GM18498 (cell line): ENCODE measurements around the gene PHLDB1.

Source experiments
- ATAC-seq: cut with Tn5 transposase; IDR thresholded peaks from one replicate; pipeline ENCODE4 v1.9.1; 2021; ENCODE audit warnings: mild to moderate bottlenecking, moderate library complexity; ENCODE audit not compliant: unreplicated experiment

PHLDB1 gene

DNA sequence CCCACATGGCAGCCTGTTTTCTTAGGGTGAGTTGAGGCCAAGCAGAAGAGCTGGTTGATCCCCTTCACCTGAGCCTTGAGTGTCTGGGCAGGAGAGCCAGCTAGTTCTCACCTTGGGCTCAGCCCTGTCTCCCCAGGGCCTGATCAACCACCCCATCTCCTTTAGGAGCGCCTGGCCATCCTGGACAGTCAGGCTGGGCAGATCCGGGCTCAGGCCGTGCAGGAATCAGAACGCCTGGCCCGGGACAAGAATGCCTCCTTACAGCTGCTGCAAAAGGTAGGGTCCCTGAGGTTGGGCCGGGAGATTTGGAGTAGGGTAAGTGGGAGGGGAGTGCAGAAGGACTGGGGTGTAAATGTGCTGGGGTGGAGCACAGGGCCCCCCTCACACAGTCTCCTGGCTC, 31.3 kb downstream of the PHLDB1 start:
- ATAC-seq: no peak

DNA sequence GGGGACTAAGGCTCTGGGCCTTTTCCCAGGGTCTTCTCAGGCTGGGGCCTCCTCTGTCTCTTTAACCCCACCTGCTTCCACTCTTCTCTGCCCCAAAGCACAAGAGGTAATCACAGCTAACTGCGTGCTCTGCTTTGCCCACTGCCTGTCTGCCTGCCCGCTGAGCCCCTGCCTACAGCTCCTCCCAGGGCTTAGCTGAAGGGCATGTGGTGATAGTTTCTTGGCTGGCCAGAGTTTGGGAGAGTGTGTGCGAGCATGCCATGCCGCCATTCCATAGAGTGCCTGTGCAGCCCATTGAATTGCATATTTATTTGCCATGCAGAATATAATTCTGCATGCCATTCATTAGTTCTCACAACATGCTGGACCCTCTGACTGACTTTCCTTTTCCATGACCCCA, 32.5 kb downstream of the PHLDB1 start:
- ATAC-seq: no peak

DNA sequence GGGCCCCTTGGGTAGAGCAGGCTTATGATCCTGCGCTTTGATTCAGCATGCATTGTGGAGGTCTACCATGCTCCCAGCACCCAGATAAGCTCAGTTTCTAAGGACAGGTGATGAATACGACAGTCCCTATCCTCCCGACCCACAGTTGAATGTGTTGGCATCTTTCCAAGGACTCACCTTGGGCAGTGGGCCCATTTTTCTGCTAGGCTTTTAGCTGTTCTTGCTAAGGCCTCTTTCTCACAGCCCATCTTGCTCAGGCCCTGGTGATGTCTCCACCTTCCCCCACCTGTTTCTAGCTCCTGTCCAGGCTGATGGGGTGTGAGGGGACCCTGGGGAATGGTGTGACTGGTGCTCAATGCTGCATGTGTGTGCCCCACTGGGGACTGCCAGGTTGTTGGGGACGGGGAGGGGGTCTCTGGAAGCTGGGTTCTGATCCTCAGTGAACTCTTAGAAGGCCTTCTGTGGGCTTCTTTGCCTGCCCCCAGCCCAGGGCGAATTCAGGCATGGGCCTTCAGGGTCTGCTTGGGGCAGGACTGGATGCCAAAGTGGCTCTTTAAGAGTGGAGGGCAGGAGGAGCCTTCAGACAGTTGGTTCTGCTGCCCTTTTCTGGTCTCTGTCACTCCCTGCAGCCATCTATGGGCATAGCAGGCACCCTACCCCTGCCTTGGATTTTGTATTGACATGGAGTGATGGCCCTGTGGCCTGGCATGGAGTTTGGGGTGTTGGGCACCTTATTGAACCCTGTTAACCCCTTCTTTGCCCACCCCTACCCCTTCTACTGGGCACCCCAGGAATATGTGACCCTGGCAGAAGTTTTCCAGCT, 33.1 kb downstream of the PHLDB1 start:
- no peak for ATAC-seq

DNA sequence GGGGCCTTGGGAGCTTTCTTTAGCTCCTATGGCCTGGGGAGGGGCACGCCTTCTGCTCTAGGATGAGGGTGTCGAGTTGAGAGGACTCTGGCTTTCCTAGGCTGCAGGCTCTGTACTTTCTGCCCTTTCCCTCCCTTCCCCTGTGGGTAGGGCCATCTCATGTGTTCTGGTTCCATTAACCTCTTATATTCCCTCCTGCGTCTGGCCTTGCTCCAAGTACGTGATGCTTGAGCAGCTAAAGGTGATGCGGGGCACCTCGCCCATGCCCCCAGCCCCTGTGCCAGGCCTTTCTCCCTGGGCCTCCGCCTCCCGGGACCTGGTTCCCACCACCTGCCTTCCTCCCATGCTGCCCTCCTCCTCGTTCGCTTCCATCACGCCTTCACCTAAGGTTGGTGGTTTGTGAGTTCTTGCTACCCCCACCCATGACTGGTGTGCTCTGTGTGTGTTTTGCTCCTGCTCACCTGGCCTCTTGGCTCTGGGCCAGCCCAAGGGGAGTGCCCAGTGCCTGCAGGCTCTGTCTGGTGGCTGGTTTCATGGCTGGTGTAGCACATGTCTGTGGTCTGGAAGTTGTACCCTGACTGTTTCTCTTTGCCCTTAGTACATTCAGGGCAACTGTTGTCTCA, 34.1 kb downstream of the PHLDB1 start:
- ATAC-seq: no peak

- ATAC-seq: no peak
Observed at GRCh38 chr11:118643142-118643994, 36.0 kb downstream of the PHLDB1 start.

- no peak for ATAC-seq
Observed at GRCh38 chr11:118643995-118644345, 36.6 kb downstream of the PHLDB1 start.

GRCh38 chr11:118644496-118644895, 37.1 kb downstream of the PHLDB1 start:
- ATAC-seq: no peak

DNA sequence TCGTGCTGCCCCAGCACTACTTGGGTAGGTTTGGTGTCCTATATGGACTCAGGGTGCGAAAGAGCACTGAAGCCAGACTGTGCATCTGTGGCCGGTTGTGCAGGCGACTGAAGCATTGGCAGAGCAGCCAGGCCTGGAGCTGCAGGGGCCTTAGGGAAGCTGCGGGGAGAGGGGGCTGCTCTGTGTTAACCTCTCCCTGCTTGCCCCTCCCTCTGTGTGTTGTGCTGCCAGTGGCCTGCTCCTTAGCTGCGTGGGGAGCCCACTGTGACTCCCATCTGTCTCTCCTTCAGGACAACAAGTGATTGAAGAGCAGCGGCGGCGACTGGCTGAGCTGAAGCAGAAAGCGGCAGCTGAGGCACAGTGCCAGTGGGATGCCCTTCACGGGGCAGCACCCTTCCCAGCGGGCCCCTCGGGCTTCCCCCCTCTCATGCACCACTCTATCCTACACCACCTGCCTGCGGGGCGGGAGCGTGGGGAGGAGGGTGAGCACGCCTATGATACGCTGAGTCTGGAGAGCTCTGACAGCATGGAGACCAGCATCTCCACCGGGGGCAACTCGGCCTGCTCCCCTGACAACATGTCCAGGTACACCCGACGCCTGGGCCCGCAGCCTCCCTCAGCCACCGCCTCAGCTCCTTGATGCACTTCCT, 37.8 kb downstream of the PHLDB1 start:
- ATAC-seq: no peak

DNA sequence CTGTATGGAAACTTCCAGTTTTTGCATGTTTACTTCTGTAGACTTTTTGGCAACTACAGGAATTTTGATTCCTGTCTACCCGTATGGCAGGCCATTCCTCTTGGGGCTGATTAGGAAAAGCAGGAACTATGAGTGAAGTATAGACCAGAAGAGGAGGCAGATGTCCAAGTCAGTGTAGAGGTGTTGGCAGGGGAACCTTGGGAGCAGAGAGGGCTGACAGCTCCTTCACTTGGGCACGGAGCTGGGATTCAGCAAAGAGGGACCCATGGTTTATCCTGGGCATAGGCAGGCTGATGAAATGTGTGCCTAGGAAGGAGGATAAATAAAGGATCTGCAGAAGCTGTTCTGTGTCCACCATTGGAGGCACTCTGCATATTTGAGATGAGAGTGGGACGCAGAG, 39.0 kb downstream of the PHLDB1 start:
- no peak for ATAC-seq

DNA sequence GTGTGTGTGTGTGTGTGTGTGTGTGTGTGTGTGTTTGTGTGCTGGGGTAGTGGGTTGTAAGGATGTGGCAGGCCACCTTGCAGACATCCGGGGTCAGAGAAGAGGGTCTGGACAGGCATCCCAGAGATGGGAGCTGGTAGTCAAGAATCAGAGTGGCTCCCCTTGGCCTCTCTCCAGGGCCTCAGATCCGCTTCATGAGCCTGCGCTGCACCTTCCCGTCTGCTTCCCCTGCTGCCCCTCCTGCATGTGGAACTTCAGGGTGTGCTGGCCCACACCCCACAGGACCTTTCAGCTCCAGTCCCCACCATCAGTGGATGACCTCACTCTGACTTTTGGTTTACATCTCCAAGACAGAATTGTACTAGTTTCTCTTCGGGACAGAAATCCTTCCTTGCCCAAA, 40.9 kb downstream of the PHLDB1 start:
- no peak for ATAC-seq

DNA sequence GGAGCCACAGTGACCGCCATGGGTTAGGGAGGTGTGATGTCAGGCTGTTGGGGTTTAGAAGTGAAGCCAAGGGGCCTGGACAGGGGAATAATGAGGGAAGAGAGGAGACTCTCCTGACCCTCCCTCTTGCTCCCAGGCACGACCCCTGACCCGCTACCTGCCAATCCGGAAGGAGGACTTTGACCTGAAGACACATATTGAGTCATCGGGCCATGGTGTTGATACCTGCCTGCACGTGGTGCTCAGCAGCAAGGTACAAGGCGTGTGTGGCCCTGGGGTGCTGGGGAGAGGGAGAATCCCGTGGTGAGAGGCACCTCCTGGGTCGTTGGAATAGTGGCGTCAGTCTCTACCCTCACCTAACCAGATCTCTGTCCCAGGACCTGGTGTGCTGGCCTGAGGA, 42.5 kb downstream of the PHLDB1 start:
- no peak for ATAC-seq

DNA sequence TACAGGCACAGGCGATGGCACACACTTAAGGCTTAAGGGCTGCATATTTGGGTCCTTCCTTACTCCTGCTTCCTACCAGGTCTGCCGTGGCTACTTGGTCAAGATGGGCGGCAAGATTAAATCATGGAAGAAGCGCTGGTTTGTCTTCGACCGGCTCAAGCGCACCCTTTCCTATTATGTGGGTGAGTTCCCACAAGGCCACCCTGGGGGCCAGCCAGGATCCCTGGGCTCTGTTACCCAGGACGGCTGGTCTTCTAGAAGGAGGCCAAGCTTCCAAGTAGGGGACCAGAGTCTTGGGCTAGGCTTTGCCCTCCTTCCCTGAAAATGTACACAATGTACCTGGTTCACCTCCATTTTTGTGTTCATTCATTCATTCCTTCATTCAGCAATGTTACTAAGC, 43.0 kb downstream of the PHLDB1 start:
- ATAC-seq: no peak

- no peak for ATAC-seq
Observed at GRCh38 chr11:118651820-118652219, 44.4 kb downstream of the PHLDB1 start.

- ATAC-seq: no peak
Observed at GRCh38 chr11:118652681-118653181, 45.3 kb downstream of the PHLDB1 start.

- ATAC-seq: no peak
Observed at GRCh38 chr11:118653684-118654390, 46.4 kb downstream of the PHLDB1 start.

GRCh38 chr11:118655486-118656190, 48.2 kb downstream of the PHLDB1 start:
- ATAC-seq: no peak

DNA sequence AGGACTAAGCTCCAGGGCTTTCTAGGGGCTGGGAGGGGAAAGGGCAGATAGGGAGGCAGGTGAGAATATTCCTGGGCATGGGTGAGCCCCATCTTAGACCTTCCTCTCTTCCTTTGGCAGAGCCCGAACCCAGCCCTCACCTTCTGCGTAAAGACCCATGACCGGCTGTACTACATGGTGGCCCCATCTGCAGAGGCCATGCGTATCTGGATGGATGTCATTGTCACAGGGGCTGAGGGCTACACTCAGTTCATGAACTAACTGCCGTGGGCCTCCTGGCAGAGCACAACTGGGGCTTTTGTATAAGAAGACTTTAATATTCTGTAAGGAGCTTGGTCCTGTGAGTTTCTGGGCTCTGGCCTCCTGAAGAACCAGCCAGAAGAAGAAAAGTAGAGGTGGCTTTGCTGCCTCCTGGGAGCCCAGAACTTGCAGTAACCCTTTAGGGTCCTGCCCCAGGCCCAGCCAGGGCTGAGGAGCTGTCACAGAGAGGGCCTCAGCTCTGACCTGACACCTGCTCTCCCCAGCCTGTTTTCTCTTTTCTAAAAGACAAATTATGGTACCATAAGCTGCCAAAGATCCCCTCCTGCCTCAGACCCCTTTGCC, 49.2 kb downstream of the PHLDB1 start:
- no peak for ATAC-seq

DNA sequence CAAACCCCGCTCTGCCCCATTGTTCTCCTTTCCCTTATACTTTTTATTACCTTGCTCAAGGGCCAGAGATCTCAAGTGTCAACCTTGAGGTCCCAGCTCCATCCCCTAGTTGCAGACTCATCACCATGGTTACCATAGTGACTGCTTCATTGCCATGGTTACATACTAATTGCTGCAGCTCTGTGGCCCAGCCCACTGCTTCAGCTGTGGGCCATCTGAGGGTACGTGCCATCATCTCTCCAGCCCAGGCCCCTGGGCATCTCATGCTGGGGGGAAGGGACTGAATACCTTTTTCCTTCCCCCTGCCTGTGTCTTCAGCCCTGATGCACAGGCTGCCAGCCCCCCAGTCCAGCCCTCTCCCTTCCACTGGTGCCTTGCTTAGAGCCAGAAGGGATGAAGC, 49.8 kb downstream of the PHLDB1 start:
- no peak for ATAC-seq

DNA sequence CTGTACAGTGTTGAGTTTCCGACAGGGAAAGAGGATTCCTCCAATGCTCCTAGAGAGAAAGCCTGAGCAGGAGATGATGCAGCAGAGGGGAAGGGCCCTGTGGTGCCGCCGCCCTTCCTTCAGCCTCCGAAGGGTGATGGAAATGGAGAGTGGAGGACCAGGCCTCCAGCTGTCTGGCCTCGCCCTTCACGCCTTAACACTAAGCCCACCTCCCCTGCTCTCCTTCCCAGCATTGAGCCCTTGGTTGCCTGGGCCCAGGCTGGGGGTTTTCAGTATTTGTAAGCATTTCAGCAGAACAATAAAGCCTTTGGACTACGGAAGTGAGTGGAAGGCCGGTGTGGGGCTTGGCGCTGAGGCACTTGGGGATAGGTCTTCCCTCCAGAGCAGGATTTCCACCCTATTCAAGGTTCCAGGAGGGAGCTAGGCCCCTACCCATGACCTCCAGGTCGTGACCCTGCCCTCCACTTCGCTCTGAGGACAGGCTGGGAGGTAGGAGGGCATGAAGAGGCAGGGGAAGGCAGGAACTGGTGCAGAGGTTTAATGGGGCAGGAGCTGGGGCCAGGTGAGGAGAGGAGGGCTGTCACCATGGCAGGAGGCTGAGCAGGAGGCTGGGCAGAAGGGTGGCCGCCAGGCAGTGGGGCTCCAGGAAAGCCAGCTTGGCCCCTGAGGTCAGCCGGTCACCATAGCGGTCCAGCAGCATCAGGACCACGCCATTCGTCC, 50.5 kb downstream of the PHLDB1 start:
- ATAC-seq: no peak
